Retinal pigment epithelial cell (primary cell): ENCODE results near the gene ZNF283.

ENCODE experiments used
- DNase-seq: peaks from one replicate; pipeline ENCODE4 v3.0.0-alpha.2; 2010; ENCODE audit warnings: low read depth
- H3K4me3 ChIP-seq: 2 replicates; pipeline ENCODE4 v1.5.1; 2011; ENCODE audit warnings: mild to moderate bottlenecking, low read length, control low read depth, moderate library complexity
- CTCF ChIP-seq: conservative IDR thresholded peaks from 2 replicates; pipeline ENCODE4 v1.5.1; 2011; ENCODE audit warnings: low read depth, low read length, control low read depth, inconsistent platforms

The ZNF283 gene

DNA sequence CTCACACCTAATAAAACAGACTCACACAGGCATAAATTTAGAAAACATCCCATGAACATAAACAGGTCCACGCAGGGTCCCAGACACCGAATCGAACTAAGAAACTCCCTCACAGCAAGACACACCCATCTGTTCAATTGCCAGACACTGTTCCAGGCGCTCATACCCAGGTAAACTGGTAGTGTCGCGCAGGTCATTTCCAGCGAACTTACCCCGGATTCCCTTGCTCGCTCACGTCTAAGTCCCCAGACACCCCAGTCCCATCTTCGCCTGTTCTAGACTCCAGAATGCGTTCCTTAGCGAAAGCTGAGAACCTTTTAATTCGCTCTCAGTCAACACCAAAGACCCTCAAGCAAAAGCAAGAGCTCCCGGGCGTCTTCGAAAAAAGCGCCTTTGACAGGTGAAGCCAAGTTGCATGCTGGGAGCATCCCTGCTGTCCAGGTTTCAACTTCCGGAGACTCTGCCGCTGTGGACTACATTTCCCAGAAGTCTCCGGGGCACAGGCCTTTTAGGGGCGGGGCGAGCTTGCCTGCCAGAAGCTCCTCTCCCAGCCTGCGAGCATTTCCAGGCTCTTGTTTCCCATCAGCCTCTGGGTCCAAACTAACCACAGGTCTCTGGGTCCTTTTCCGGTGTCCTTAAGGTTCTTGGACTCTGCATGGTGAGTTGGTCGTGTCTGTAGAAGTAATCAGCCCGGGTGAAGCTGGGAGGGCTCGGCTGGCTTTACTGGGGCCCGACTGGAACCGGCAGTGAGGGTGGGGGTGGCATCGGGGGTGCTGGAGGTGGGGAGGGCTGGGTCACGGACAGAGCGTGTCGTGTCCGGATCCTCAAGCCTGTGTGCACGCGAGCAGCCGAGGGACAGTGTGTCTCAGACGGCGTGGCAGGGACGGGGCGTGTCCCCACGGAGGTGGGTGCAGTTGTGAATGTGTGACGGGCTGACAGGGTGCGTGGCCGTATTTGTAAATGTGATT lies at the start of gene ZNF283:
TSS of gene ZNF283 (plus strand) at position 535 of the 968 bp plus-strand sequence. CDS start 6,184 bp downstream, outside the sequence.
- no peak for TF ChIP-seq CTCF
- peak; percentile 67 for DNase-seq
- peak within 1 kb of the TSS; percentile 79 for H3K4me3 ChIP-seq

DNA sequence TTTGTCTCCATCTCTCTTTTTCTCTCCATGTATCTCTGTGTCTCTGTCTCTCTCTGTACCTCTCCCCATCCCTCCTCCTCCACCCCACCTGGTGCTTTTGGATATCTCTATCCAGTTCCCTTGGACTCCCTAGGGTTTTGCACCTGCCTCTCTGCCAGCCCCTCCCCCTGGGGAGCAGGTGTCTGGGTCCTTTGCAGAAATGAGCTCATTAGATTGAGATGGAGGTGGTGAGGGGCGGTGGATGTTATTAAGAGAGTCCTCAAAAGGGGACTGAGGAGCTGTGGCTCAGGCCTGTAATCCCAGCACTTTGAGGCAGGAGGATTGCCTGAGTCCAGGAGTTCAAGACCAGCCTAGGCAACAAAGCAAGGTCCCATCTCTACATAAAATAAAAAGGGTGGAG lies 48.5 kb upstream of the ZNF283 start:
- H3K4me3 ChIP-seq = no peak overlapping the region
- DNase-seq = no peak
- TF ChIP-seq CTCF = no peak

DNA sequence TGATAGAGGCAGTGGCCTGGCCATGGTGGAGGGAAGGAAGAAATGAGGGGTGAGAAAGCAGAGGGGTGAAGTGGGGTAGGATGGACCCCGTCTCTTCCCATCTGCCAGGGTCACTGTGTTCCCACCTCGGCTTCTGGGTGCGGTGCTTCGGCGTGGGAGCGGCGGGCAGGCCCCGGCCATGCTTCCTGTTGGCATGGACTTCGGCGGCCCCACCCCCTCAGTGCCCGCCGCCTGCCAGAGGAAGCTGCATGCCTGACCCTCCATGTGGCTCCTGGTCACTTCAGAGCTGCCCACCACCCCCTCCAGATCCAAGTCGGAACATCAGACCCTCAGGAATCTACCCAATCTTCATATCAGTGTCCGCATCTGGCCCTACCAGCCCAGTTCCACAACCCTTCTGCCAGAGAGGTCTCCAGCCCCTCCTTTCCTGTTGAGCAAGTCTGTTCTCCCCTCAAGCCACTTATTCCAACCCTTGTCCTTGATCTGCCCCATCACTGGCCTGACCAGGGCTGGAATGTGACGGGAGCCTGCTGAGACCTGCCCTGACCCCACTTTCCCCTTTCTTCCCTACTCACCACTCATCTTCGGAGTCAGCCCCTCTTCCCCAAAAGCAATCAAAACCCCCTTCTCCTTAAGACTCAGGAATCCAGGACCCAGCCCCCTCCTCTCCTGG lies 47.8 kb upstream of the ZNF283 start:
- DNase-seq = no peak
- no peak overlapping the region for H3K4me3 ChIP-seq
- TF ChIP-seq CTCF = no peak

- peak; percentile 5 for TF ChIP-seq CTCF
- no peak overlapping the region for H3K4me3 ChIP-seq
- DNase-seq = no peak
These were observed 47.3 kb upstream of the ZNF283 start for GRCh38 chr19:43779820-43780219.

GRCh38 chr19:43780706-43781525 lies 46.2 kb upstream of the ZNF283 start, which contains the start of gene KCNN4:
Gene KCNN4 (minus strand): TSS chr19:43780973. CDS start chr19:43780861, 112 bp downstream.
- no peak for DNase-seq
- TF ChIP-seq CTCF = no peak
- no peak within 1 kb of the TSS for H3K4me3 ChIP-seq

DNA sequence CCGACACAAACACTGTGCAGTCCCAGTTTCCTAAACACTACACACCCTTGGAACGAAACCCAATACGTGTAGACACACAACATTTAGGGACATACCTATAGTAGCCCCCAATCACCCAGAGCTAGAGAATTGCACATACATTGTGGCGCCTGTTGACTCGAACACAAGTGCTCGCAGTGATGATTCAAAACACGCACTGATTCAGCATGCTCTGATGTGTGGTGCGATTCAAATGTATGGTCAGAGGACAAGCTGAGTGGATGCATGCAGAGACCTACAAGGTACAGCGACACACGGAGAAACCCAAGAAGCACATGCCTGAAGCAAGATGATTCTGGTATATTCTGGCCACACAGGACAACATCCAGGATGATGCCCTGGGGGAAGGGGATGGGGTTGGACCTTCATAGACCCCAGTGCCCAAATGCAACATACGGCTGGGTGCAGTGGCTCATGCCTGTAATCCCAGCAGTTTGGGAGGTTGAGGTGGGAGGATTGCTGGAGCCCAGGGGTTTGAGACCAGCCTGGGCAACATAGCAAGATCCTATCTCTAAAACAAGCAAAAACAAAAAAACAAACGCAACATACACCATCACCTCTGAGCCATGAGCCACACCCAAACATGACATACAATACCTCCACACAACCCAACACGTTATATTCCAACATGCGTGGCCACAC lies 45.4 kb upstream of the ZNF283 start:
- H3K4me3 ChIP-seq = no peak overlapping the region
- DNase-seq = no peak
- no peak for TF ChIP-seq CTCF
